HEK293 (cell line): ENCODE data around the gene THUMPD1.

ENCODE experiments used
- CTCF ChIA-PET: fragments of 350-600 bp; formaldehyde crosslinking; extraction: SDS; loops from one replicate; lab custom pipeline; 2021; ENCODE audit warnings: antibody characterized with exemption; lab: Yijun Ruan, JAX
- POLR2A ChIA-PET: fragments of 300-600 bp; formaldehyde crosslinking; extraction: SDS; loops from one replicate; lab custom pipeline; 2020; ENCODE audit warnings: antibody characterized with exemption, inconsistent platforms; lab: Yijun Ruan, JAX
- H3K27ac ChIP-seq: fragments of 200-500 bp; sonication (Bioruptor generic); 2 replicates; pipeline ENCODE4 v1.5.1; 2014; ENCODE audit warnings: low read depth, low read length, control low read depth, inconsistent platforms; ENCODE audit errors: extremely low read depth
- H3K36me3 ChIP-seq, 2 experiments: fragments of 200-500 bp in 1 of 2; sonication (Bioruptor generic) in 1 of 2; 1 replicate in 1 of 2; 2 replicates in 1 of 2; pipeline ENCODE4 v1.5.1; 2014 to 2017; ENCODE audit warnings: inconsistent platforms in 2 of 2, low read length in 2 of 2; ENCODE audit not compliant: control insufficient read depth in 2 of 2, insufficient read depth in 1 of 2
- H3K4me1 ChIP-seq: fragments of 200-500 bp; sonication (Bioruptor generic); 2 replicates; pipeline ENCODE4 v1.5.1; 2014; ENCODE audit warnings: mild to moderate bottlenecking, low read length, inconsistent platforms; ENCODE audit not compliant: control insufficient read depth, insufficient read depth
- H3K4me3 ChIP-seq: 2 replicates; pipeline ENCODE4 v1.5.1; 2011; ENCODE audit warnings: low read depth, mild to moderate bottlenecking, control low read depth, low read length, moderate library complexity
- H3K9me3 ChIP-seq: fragments of 200-500 bp; sonication (Bioruptor generic); 2 replicates; pipeline ENCODE4 v1.5.1; 2014; ENCODE audit warnings: low read depth, low read length, inconsistent platforms; ENCODE audit not compliant: control insufficient read depth, insufficient read depth
- BCL11B ChIP-seq: fragments of 450-650 bp; formaldehyde crosslinking; IDR thresholded peaks from 2 replicates; pipeline ENCODE4 v1.5.1; 2016; ENCODE audit warnings: low read depth, missing biosample characterization, missing genetic modification characterization
- OSR2 ChIP-seq: fragments of 450-650 bp; formaldehyde crosslinking; IDR thresholded peaks from 2 replicates; pipeline ENCODE4 v1.5.1; 2016; ENCODE audit warnings: missing biosample characterization, missing genetic modification characterization
- ZNF274 ChIP-seq, 2 experiments: fragments of 200-500 bp in 1 of 2; fragments of 450-650 bp in 1 of 2; sonication (Bioruptor generic) in 1 of 2; formaldehyde crosslinking in 1 of 2; IDR thresholded peaks; 2 replicates each; pipeline versions ENCODE4 v1.5.1 to v1.6.1; 2014 to 2016; ENCODE audit warnings: borderline replicate concordance in 1 of 2, inconsistent platforms in 1 of 2, low read length in 1 of 2, missing biosample characterization in 1 of 2, missing genetic modification characterization in 1 of 2
- ZNF335 ChIP-seq: fragments of 450-650 bp; formaldehyde crosslinking; conservative IDR thresholded peaks from 2 replicates; pipeline ENCODE4 v1.5.1; 2016; ENCODE audit warnings: missing biosample characterization, missing genetic modification characterization
- ZNF426 ChIP-seq: fragments of 450-650 bp; formaldehyde crosslinking; IDR thresholded peaks from 2 replicates; pipeline ENCODE4 v1.5.1; 2017; ENCODE audit warnings: missing biosample characterization, missing genetic modification characterization, mild to moderate bottlenecking, inconsistent platforms, moderate library complexity
- ZNF501 ChIP-seq: fragments of 450-650 bp; formaldehyde crosslinking; IDR thresholded peaks from 2 replicates; pipeline ENCODE4 v1.5.1; 2016; ENCODE audit warnings: missing biosample characterization, missing genetic modification characterization
- ZNF621 ChIP-seq: fragments of 450-650 bp; formaldehyde crosslinking; IDR thresholded peaks from 2 replicates; pipeline ENCODE4 v1.5.1; 2017; ENCODE audit warnings: missing biosample characterization, missing genetic modification characterization
- ZNF654 ChIP-seq: fragments of 450-650 bp; formaldehyde crosslinking; IDR thresholded peaks from 2 replicates; pipeline ENCODE4 v1.5.1; 2016; ENCODE audit warnings: low read depth, missing biosample characterization, missing genetic modification characterization
- ZNF660 ChIP-seq: fragments of 450-650 bp; IDR thresholded peaks from 2 replicates; pipeline ENCODE4 v1.5.1; 2018; ENCODE audit warnings: missing biosample characterization, mild to moderate bottlenecking, missing genetic modification characterization
- ZNF777 ChIP-seq: fragments of 450-650 bp; formaldehyde crosslinking; IDR thresholded peaks from 2 replicates; pipeline ENCODE4 v1.5.1; 2017; ENCODE audit warnings: missing biosample characterization, missing genetic modification characterization, borderline replicate concordance
- ZSCAN16 ChIP-seq: fragments of 450-650 bp; formaldehyde crosslinking; IDR thresholded peaks from 2 replicates; pipeline ENCODE4 v1.5.1; 2016; ENCODE audit warnings: missing biosample characterization, missing genetic modification characterization
- TF ChIP-seq, protein P1 (sequence below): fragments of 450-650 bp; formaldehyde crosslinking; IDR thresholded peaks from 2 replicates; pipeline ENCODE4 v1.5.1; 2016; ENCODE audit warnings: missing biosample characterization, missing genetic modification characterization
- TF ChIP-seq, protein P2 (sequence below): fragments of 450-650 bp; formaldehyde crosslinking; IDR thresholded peaks from 2 replicates; pipeline ENCODE4 v1.5.1; 2016; ENCODE audit warnings: missing biosample characterization, missing genetic modification characterization
- TF ChIP-seq, protein P3 (sequence below): fragments of 450-650 bp; formaldehyde crosslinking; IDR thresholded peaks from 2 replicates; pipeline ENCODE4 v1.5.1; 2017; ENCODE audit warnings: missing biosample characterization, missing genetic modification characterization
- TF ChIP-seq, protein P4 (sequence below): fragments of 450-650 bp; IDR thresholded peaks from 2 replicates; pipeline ENCODE4 v1.5.1; 2018; ENCODE audit warnings: missing biosample characterization, mild to moderate bottlenecking, missing genetic modification characterization
- TF ChIP-seq, protein P5 (sequence below): fragments of 450-650 bp; IDR thresholded peaks from 2 replicates; pipeline ENCODE4 v1.5.1; 2018; ENCODE audit warnings: missing biosample characterization, missing genetic modification characterization
- TF ChIP-seq, protein P6 (sequence below): fragments of 450-650 bp; formaldehyde crosslinking; IDR thresholded peaks from 2 replicates; pipeline ENCODE4 v1.5.1; 2017; ENCODE audit warnings: missing biosample characterization, missing genetic modification characterization

The THUMPD1 gene

DNA sequence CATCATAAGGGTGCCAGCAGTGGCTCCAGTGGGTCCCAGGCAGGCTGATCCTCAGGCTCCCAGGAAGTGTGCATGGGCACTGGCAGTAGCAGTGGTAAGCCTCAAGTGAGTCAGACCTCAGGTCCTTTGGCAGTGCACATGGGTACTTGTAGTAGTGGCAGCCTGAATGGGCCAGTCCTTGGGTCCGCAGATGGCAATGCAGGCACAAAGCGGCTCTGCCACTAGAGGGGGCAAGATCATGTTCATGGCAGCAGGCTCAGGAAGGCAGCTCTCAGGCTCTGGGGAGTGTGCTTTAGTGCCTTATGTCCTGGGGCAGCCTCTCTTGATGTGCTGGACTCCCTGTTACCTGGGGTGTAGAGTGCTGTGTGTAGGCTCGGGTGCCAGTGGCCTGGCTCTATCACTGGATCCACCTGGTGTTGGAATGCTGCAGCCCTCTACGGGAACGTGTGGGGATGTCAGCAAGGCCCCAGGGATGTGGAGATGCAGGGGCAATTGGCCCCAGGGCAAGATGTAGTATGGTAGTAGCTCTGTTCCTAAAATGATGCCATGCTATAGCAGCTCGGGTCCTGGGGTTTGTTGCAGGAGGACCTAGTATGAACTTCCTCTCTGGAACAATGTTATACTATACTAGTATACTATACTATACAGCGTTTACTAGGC lies 33.2 kb upstream of the THUMPD1 start (continued):
- TF ChIP-seq, protein P1, sequence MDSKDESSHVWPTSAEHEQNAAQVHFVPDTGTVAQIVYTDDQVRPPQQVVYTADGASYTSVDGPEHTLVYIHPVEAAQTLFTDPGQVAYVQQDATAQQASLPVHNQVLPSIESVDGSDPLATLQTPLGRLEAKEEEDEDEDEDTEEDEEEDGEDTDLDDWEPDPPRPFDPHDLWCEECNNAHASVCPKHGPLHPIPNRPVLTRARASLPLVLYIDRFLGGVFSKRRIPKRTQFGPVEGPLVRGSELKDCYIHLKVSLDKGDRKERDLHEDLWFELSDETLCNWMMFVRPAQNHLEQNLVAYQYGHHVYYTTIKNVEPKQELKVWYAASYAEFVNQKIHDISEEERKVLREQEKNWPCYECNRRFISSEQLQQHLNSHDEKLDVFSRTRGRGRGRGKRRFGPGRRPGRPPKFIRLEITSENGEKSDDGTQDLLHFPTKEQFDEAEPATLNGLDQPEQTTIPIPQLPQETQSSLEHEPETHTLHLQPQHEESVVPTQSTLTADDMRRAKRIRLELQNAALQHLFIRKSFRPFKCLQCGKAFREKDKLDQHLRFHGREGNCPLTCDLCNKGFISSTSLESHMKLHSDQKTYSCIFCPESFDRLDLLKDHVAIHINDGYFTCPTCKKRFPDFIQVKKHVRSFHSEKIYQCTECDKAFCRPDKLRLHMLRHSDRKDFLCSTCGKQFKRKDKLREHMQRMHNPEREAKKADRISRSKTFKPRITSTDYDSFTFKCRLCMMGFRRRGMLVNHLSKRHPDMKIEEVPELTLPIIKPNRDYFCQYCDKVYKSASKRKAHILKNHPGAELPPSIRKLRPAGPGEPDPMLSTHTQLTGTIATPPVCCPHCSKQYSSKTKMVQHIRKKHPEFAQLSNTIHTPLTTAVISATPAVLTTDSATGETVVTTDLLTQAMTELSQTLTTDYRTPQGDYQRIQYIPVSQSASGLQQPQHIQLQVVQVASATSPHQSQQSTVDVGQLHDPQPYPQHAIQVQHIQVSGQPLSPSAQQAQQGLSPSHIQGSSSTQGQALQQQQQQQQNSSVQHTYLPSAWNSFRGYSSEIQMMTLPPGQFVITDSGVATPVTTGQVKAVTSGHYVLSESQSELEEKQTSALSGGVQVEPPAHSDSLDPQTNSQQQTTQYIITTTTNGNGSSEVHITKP (tag by site-specific recombination), result 0 out of 2 replicates have a peak, but pooled peaks have one; percentile 27
- TF ChIP-seq ZNF335 (tag by site-specific recombination) (peak; percentile 81), ZNF654 (tag by site-specific recombination) (peak; percentile 30)
- TF ChIP-seq, protein P2, sequence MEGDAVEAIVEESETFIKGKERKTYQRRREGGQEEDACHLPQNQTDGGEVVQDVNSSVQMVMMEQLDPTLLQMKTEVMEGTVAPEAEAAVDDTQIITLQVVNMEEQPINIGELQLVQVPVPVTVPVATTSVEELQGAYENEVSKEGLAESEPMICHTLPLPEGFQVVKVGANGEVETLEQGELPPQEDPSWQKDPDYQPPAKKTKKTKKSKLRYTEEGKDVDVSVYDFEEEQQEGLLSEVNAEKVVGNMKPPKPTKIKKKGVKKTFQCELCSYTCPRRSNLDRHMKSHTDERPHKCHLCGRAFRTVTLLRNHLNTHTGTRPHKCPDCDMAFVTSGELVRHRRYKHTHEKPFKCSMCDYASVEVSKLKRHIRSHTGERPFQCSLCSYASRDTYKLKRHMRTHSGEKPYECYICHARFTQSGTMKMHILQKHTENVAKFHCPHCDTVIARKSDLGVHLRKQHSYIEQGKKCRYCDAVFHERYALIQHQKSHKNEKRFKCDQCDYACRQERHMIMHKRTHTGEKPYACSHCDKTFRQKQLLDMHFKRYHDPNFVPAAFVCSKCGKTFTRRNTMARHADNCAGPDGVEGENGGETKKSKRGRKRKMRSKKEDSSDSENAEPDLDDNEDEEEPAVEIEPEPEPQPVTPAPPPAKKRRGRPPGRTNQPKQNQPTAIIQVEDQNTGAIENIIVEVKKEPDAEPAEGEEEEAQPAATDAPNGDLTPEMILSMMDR (tag by site-specific recombination), result peak; percentile 58; the same call in 1 of the 2 replicates
- TF ChIP-seq, protein P3, sequence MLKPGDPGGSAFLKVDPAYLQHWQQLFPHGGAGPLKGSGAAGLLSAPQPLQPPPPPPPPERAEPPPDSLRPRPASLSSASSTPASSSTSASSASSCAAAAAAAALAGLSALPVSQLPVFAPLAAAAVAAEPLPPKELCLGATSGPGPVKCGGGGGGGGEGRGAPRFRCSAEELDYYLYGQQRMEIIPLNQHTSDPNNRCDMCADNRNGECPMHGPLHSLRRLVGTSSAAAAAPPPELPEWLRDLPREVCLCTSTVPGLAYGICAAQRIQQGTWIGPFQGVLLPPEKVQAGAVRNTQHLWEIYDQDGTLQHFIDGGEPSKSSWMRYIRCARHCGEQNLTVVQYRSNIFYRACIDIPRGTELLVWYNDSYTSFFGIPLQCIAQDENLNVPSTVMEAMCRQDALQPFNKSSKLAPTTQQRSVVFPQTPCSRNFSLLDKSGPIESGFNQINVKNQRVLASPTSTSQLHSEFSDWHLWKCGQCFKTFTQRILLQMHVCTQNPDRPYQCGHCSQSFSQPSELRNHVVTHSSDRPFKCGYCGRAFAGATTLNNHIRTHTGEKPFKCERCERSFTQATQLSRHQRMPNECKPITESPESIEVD (tag by site-specific recombination), result no peak

DNA sequence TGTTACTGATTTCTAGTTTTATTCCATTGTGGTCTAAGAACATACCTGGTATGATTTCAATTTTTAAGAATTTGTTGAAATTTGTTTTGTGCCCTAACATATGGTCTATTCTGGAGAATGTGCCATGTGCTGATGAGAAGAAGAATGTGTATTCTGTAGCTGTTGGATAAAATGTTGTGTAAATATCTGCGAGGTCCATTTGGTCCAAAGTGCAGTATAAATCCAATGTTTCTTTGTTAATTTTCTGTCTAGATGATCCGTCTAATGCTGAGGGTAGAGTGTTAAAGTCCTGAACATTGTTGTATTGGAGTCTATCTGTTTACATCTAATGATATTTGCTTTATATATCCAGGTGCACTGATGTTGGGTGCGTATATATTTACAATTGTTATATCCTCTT lies 32.1 kb upstream of the THUMPD1 start:
- no peaks in the 10 kb centered on the region for H3K9me3 ChIP-seq
- no peak overlapping the region for H3K27ac ChIP-seq
- ChIA-PET CTCF (interaction anchor here (1.3 kb wide), 1 partner anchor 26 kb away, joined by 5 read pairs; no protein-coding TSS in a partner anchor), POLR2A (no interaction called here)
- TF ChIP-seq BCL11B (tag by site-specific recombination) (no peak), ZNF426 (tag by site-specific recombination) (no peak), ZNF501 (tag by site-specific recombination) (no peak), ZNF777 (no peak), ZSCAN16 (tag by site-specific recombination) (no peak), OSR2 (tag by site-specific recombination) (no peak), ZNF274 (IDR thresholded peaks at IDR 0.05; ENCODE audit: low read length) (no peak), ZNF274 (tag by site-specific recombination; IDR thresholded peaks at IDR 0.05; ENCODE audit: borderline replicate concordance) (no peak), ZNF660 (tag by site-specific recombination) (no peak), ZNF621 (tag by site-specific recombination) (no peak)
- TF ChIP-seq, protein P4, sequence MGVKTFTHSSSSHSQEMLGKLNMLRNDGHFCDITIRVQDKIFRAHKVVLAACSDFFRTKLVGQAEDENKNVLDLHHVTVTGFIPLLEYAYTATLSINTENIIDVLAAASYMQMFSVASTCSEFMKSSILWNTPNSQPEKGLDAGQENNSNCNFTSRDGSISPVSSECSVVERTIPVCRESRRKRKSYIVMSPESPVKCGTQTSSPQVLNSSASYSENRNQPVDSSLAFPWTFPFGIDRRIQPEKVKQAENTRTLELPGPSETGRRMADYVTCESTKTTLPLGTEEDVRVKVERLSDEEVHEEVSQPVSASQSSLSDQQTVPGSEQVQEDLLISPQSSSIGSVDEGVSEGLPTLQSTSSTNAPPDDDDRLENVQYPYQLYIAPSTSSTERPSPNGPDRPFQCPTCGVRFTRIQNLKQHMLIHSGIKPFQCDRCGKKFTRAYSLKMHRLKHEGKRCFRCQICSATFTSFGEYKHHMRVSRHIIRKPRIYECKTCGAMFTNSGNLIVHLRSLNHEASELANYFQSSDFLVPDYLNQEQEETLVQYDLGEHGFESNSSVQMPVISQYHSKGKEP (tag by site-specific recombination), result no peak
- TF ChIP-seq, protein P5, sequence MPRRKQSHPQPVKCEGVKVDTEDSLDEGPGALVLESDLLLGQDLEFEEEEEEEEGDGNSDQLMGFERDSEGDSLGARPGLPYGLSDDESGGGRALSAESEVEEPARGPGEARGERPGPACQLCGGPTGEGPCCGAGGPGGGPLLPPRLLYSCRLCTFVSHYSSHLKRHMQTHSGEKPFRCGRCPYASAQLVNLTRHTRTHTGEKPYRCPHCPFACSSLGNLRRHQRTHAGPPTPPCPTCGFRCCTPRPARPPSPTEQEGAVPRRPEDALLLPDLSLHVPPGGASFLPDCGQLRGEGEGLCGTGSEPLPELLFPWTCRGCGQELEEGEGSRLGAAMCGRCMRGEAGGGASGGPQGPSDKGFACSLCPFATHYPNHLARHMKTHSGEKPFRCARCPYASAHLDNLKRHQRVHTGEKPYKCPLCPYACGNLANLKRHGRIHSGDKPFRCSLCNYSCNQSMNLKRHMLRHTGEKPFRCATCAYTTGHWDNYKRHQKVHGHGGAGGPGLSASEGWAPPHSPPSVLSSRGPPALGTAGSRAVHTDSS, result no peak
- TF ChIP-seq, protein P6, sequence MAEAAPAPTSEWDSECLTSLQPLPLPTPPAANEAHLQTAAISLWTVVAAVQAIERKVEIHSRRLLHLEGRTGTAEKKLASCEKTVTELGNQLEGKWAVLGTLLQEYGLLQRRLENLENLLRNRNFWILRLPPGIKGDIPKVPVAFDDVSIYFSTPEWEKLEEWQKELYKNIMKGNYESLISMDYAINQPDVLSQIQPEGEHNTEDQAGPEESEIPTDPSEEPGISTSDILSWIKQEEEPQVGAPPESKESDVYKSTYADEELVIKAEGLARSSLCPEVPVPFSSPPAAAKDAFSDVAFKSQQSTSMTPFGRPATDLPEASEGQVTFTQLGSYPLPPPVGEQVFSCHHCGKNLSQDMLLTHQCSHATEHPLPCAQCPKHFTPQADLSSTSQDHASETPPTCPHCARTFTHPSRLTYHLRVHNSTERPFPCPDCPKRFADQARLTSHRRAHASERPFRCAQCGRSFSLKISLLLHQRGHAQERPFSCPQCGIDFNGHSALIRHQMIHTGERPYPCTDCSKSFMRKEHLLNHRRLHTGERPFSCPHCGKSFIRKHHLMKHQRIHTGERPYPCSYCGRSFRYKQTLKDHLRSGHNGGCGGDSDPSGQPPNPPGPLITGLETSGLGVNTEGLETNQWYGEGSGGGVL (tag by site-specific recombination), result no peak
- H3K36me3 ChIP-seq, result no peaks in the 10 kb centered on the region
- H3K4me1 ChIP-seq, result no peaks in the 10 kb centered on the region
- H3K4me3 ChIP-seq, result no peak overlapping the region
